Measurements from ENCODE around the gene ADAM10. TPM values are rescaled to one million over a fixed set of nuclear protein-coding genes. Genes with fewer than 3 reads are reported as not detected.

Gene ADAM10
- polyA plus RNA-seq, 1 of the 3 experiments (the other 2 are of a cell fraction) = 83.5 TPM

- Histone ChIP-seq H3K9me2 (no peaks in the 10 kb centered on the region), H3K27ac (ENCODE audit: low read depth in 2 of 2, low read length in 1 of 2) (no peak overlapping the region), H3K27me3 (ENCODE audit: insufficient read depth) (no peaks in the 10 kb centered on the region), H2AFZ (ENCODE audit: low read depth) (no peak overlapping the region), H3K36me3 (replicated peaks in 1 of 2; ENCODE audit: control insufficient read depth in 1 of 2, insufficient read depth in 2 of 2, low read length in 1 of 2) (peaks cover 33 to 36% of the 10 kb centered on the region in 2 experiments), H3F3A (replicated peaks; ENCODE audit: insufficient read depth) (peaks cover 7% of the 10 kb centered on the region), H3K4me2 (no peak overlapping the region), H3K9ac (no peak overlapping the region), H3K4me1 (ENCODE audit: control insufficient read depth in 1 of 2, insufficient read depth in 2 of 2, low read depth in 1 of 2, low read length in 1 of 2) (no peaks in the 10 kb centered on the region), H3K4me3 (ENCODE audit: low read depth in 2 of 2, low read length in 1 of 2) (no peak overlapping the region), H4K20me1 (ENCODE audit: insufficient read depth) (no peaks in the 10 kb centered on the region), H3K9me3 (no peaks in the 10 kb centered on the region), H3K79me2 (ENCODE audit: insufficient read depth) (no peaks in the 10 kb centered on the region)
- TF ChIP-seq RFX5 (IDR thresholded peaks at IDR 0.05; ENCODE audit: low read length) (no peak), TCF12 (IDR thresholded peaks at IDR 0.05) (no peak), MEF2A (IDR thresholded peaks at IDR 0.05; ENCODE audit: borderline replicate concordance, low read depth) (no peak), EP300 (IDR thresholded peaks at IDR 0.05; ENCODE audit: borderline replicate concordance in 1 of 2, low read depth in 1 of 2, low read length in 1 of 2) (no peak), RCOR1 (IDR thresholded peaks at IDR 0.05; ENCODE audit: low read length) (no peak), GABPA (IDR thresholded peaks at IDR 0.05; ENCODE audit: low read depth) (no peak), USF1 (IDR thresholded peaks at IDR 0.05; ENCODE audit: borderline replicate concordance, low read depth) (no peak), TEAD4 (IDR thresholded peaks at IDR 0.05; ENCODE audit: borderline replicate concordance, insufficient read depth) (no peak), FOXM1 (IDR thresholded peaks at IDR 0.05; ENCODE audit: low read depth) (no peak), SMC3 (IDR thresholded peaks at IDR 0.05; ENCODE audit: low read depth, low read length) (no peak), FOXJ3 (CRISPR knock-in tag; IDR thresholded peaks at IDR 0.05) (no peak), GATA2 (CRISPR knock-in tag; IDR thresholded peaks at IDR 0.05) (no peak), NRF1 (IDR thresholded peaks at IDR 0.05; ENCODE audit: low read depth, low read length) (no peak), MAX (IDR thresholded peaks at IDR 0.05; ENCODE audit: low read depth) (no peak), SIN3A (IDR thresholded peaks at IDR 0.05; ENCODE audit: borderline replicate concordance, low read depth, low read length) (no peak), RAD21 (IDR thresholded peaks at IDR 0.05; ENCODE audit: low read length) (no peak)
- ChIA-PET CTCF (no interaction called here), POLR2A (no interaction called here)
- no peak for DNase-seq
- WGBS (ENCODE audit: low lambda C conversion rate) = 98% methylated on average over 4 of the region's 4 CpGs
These were observed 142.9 kb downstream of the ADAM10 start for GRCh38 chr15:58606577-58607080.

DNA sequence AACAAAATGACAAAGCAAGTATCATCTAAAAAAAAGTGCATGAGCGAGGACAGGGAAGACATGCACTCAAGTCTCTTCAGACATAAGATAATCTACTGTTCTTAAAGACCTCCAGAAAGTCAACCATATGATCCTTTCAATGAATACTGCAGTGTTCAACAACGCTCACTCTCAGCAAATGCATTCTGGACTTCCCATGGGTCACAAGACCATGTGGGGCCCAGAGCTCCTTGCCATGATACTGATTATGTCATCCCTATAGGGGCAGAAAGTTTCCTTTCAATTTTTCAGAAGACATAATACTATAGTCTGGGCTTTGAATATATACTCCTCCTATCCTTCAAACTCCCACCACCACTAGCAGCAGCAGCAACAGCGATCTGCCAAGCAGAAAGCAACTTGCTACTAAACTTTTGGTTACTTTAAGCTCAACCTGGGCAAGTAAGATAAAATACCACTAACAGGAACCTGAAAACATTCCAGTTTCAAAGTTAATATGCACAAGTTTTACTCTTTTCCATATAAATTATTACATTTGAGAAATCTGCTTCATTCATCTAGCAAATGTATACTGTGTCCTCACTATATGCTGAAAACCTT, 143.5 kb downstream of the ADAM10 start:
- Histone ChIP-seq H3K4me1 (ENCODE audit: control insufficient read depth in 1 of 2, insufficient read depth in 2 of 2, low read depth in 1 of 2, low read length in 1 of 2) (no peaks in the 10 kb centered on the region), H3F3A (replicated peaks; ENCODE audit: insufficient read depth) (peaks cover 5% of the 10 kb centered on the region), H2AFZ (ENCODE audit: low read depth) (no peak overlapping the region), H3K27ac (ENCODE audit: low read depth in 2 of 2, low read length in 1 of 2) (no peak overlapping the region), H3K36me3 (replicated peaks in 1 of 2; ENCODE audit: control insufficient read depth in 1 of 2, insufficient read depth in 2 of 2, low read length in 1 of 2) (peaks cover 32 to 42% of the 10 kb centered on the region in 2 experiments), H3K9me3 (no peaks in the 10 kb centered on the region), H3K27me3 (ENCODE audit: insufficient read depth) (no peaks in the 10 kb centered on the region), H4K20me1 (ENCODE audit: insufficient read depth) (no peaks in the 10 kb centered on the region), H3K9ac (no peak overlapping the region), H3K79me2 (ENCODE audit: insufficient read depth) (no peaks in the 10 kb centered on the region), H3K4me3 (ENCODE audit: low read depth in 2 of 2, low read length in 1 of 2) (no peak overlapping the region), H3K4me2 (no peak overlapping the region), H3K9me2 (no peaks in the 10 kb centered on the region)
- no peak for DNase-seq
- no peak for TF ChIP-seq RCOR1 (IDR thresholded peaks at IDR 0.05; ENCODE audit: low read length)
- no peak for TF ChIP-seq GATA2 (CRISPR knock-in tag; IDR thresholded peaks at IDR 0.05)
- no peak for TF ChIP-seq ELF1 (IDR thresholded peaks at IDR 0.05)
- no peak for TF ChIP-seq FOSL2 (IDR thresholded peaks at IDR 0.05; ENCODE audit: borderline replicate concordance, low read depth)
- no peak for TF ChIP-seq POLR2AphosphoS5 (IDR thresholded peaks at IDR 0.05; ENCODE audit: low read depth, low read length)
- TF ChIP-seq REST (IDR thresholded peaks at IDR 0.05; ENCODE audit: low read depth, low read length) = no peak
- no peak for TF ChIP-seq USF1 (IDR thresholded peaks at IDR 0.05; ENCODE audit: borderline replicate concordance, low read depth)
- no peak for TF ChIP-seq TAF1 (IDR thresholded peaks at IDR 0.05; ENCODE audit: borderline replicate concordance, low read depth, low read length)
- ChIA-PET CTCF (no interaction called here), POLR2A (no interaction called here)
- WGBS (ENCODE audit: low lambda C conversion rate) = 100% methylated on average over 3 of the region's 3 CpGs

All from SK-N-SH (cell line).